Heart right ventricle (tissue), 16 donors: ENCODE data around the gene MYCBP. TPM values are rescaled to one million over a fixed set of nuclear protein-coding genes. Genes with fewer than 3 reads are reported as not detected.

Experiments used
- ATAC-seq, 8 donors: fragments of 200-7000 bp; cut with Tn5 transposase; one replicate each; pipeline ENCODE4 v1.9.1; 2020; ENCODE audit warnings: mild to moderate bottlenecking in 8 of 8, moderate library complexity in 8 of 8, moderate number of reproducible peaks in 1 of 8
- DNase-seq, 2 donors: peaks; one replicate each; pipeline ENCODE4 v3.0.0-alpha.2; 2020
- H3K27ac ChIP-seq, 10 donors: fragments of 200-600 bp; sonication (generic) in 2 of 10; one replicate each; pipeline versions ENCODE4 v1.5.0 to v1.8.0; 2020 to 2022; ENCODE audit warnings: mild to moderate bottlenecking in 3 of 10
- H3K27me3 ChIP-seq, 7 donors: fragments of 200-600 bp; one replicate each; pipeline ENCODE4 v1.8.0; 2021 to 2022; ENCODE audit warnings: mild to moderate bottlenecking in 2 of 7
- H3K36me3 ChIP-seq, 9 donors: fragments of 200-600 bp; sonication (generic) in 1 of 9; one replicate each; pipeline versions ENCODE4 v1.5.0 to v1.8.0; 2020 to 2022; ENCODE audit warnings: mild to moderate bottlenecking in 2 of 9
- H3K4me1 ChIP-seq, 9 donors: fragments of 200-600 bp; sonication (generic) in 1 of 9; one replicate each; pipeline versions ENCODE4 v1.5.0 to v1.8.0; 2020 to 2022; ENCODE audit warnings: mild to moderate bottlenecking in 4 of 9
- H3K4me3 ChIP-seq, 10 donors: fragments of 200-600 bp; sonication (generic) in 2 of 10; one replicate each; pipeline versions ENCODE4 v1.5.0 to v1.8.0; 2020 to 2022; ENCODE audit warnings: mild to moderate bottlenecking in 7 of 10, moderate library complexity in 2 of 10
- H3K9me3 ChIP-seq, 11 donors: fragments of 200-600 bp in 10 of 11; sonication (generic) in 2 of 11; one replicate each; pipeline versions ENCODE4 v1.5.0 to v1.8.0; 2013 to 2022; ENCODE audit warnings: mild to moderate bottlenecking in 2 of 11, control low read depth in 1 of 11, moderate library complexity in 1 of 11
- CTCF ChIP-seq, 9 donors: fragments of 200-600 bp; sonication (generic) in 2 of 9; IDR thresholded peaks; one replicate each; pipeline versions ENCODE4 v1.5.0 to v1.8.0; 2021 to 2022; ENCODE audit warnings: antibody characterized with exemption in 9 of 9, mild to moderate bottlenecking in 5 of 9, moderate library complexity in 1 of 9
- WGBS, 2 donors: extraction: QIAGEN DNeasy Blood & Tissue Kit; methylation state at CpG; one replicate each; pipeline ENCODE4 v1.1.7; 2013; ENCODE audit warnings: inconsistent platforms in 1 of 2; 5-methylcytosine and 5-hydroxymethylcytosine counted together
- intact Hi-C, 10 donors: fragments of 100-400 bp; cut with DNase I; formaldehyde crosslinking; loops; one replicate each; pipeline versions ENCODE4 v1.11.1 to v1.14.2; 2022
- polyA plus RNA-seq, 2 donors: library from polyadenylated mRNA; stranded (reverse); fragments of 200-250 nt; gene quantifications; one replicate each; pipeline ENCODE4 v1.2.3, GENCODE V29; 2013
- total RNA-seq, 10 donors: library from RNA; stranded (reverse); fragmentation: NEBNext Ultra II Directional in 3 of 10; extraction: Animal tissue kit (Norgen Biotek cat#: 25700) in 3 of 10; gene quantifications; one replicate each; pipeline versions ENCODE4 v1.2.1 to v1.2.4, GENCODE V29; 2021 to 2023
- donor health status: Arrhythmogenic right ventricular cardiomyopathy.
- donor health status: ischemic (EF 13 %, LVEDD 7.1; RV severe dilation, severe dysfunction).
- donor health status: healthy with polysubstance abuse.
- donor health status: DM: no; HTN: yes; CAD: no.
- donor health status: DM: no; HTN: no; CAD: no.
- donor health status: ischemic (EF 25% LVEDD 6.9; RV normal size, moderate dysfunction).
- donor health status: ischemic (EF 25% LVEDD 5.7; RV mildly dilated, moderate dysfunction).
- donor health status: healthy.
- donor health status: DM: yes; HTN: yes; CAD: no.
- donor health status: Ischemic cardiomyopathy.
- donor health status: ischemic (EF 35%, LVEDD 5.7; RV mildly dilated, moderate dysfunction).
- donor health status: nonischemic (EF 11% LVEDD 7.7; RV severe dilation, severe dysfunction).
- donor health status: DM: yes; HTN: yes; CAD: no.
- donor health status: PGD.
- donor health status: ischemic (EF 29% LVEDD 5.4; RV normal size, mild dysfunction).
- donor health status: nonischemic (EF 23%, LVEDD 6.1; RV moderate dilation, normal function).

MYCBP gene
- total and polyA plus RNA-seq, 12 donors = 3.9 to 22.8 (median 8.2) TPM

- H3K27me3 ChIP-seq = no peaks in the 10 kb centered on the region
- peaks cover 0 to 81% (median 60%) of the 10 kb centered on the region in 9 donors for H3K4me1 ChIP-seq
- peak; percentile 100 for DNase-seq
- peak within 1 kb of the TSS; percentile 74 to 98 (median 95) for H3K4me3 ChIP-seq
- TF ChIP-seq CTCF (IDR thresholded peaks at IDR 0.05) = no peak
- peaks cover 0 to 42% (median 13%) of the 10 kb centered on the region in 9 donors for H3K36me3 ChIP-seq
- intact Hi-C loops = loop anchor here in 8 of 10 donors (1.0 to 10.0 kb wide), 9 partner anchors 13 to 715 kb away; partner anchors contain the start of genes AKIRIN1 (in 5 of the 8), MYCBP (in 1 of the 8), NDUFS5 (in 1 of the 8) and PABPC4 (in 1 of the 8)
- H3K27ac ChIP-seq = peak within 1 kb of the TSS; percentile 32 to 93 (median 90)
- no peaks in the 10 kb centered on the region for H3K9me3 ChIP-seq
- WGBS, 2 donors = 0 to 1% methylated on average over 43 to 66 of the region's 70 CpGs
- peak; percentile 97 to 99 (median 98) for ATAC-seq
Measured at GRCh38 chr1:38859561-38860453, 13.3 kb downstream of the MYCBP start, which contains the start of gene RRAGC. TSS of gene RRAGC (minus strand) at chr1:38859772. CDS start at chr1:38859646, 126 bp downstream.

GRCh38 chr1:38858833-38859560 lies 14.2 kb downstream of the MYCBP start:
- ATAC-seq = peak; percentile 9 to 49 (median 16)
- Histone ChIP-seq H3K36me3 (peaks cover 0 to 42% (median 8%) of the 10 kb centered on the region in 9 donors), H3K27ac (peak overlapping the region; percentile 32 to 93 (median 90)), H3K4me1 (peaks cover 0 to 74% (median 56%) of the 10 kb centered on the region in 9 donors), H3K27me3 (no peaks in the 10 kb centered on the region), H3K9me3 (no peaks in the 10 kb centered on the region), H3K4me3 (peak overlapping the region; percentile 74 to 98 (median 95))
- TF ChIP-seq CTCF (IDR thresholded peaks at IDR 0.05) = no peak
- peak; percentile 45 to 46 for DNase-seq
- WGBS, 2 donors = 0% methylated on average over 34 to 51 of the region's 51 CpGs
- intact Hi-C loops = loop anchor here in 4 of 10 donors (1.0 to 10.0 kb wide), 4 partner anchors 14 to 233 kb away; partner anchors contain the start of genes AKIRIN1 (in 2 of the 4) and MYCBP (in 1 of the 4)

- no peak for ATAC-seq
- Histone ChIP-seq H3K4me1 (peaks cover 0 to 35% (median 17%) of the 10 kb centered on the region in 9 donors), H3K4me3 (no peak overlapping the region), H3K9me3 (no peaks in the 10 kb centered on the region), H3K27ac (no peak overlapping the region), H3K27me3 (no peaks in the 10 kb centered on the region), H3K36me3 (peaks cover 0 to 93% (median 20%) of the 10 kb centered on the region in 9 donors)
- 90 to 91% methylated on average over 4 of the region's 4 CpGs for WGBS, 2 donors
- no peak for DNase-seq
- TF ChIP-seq CTCF (IDR thresholded peaks at IDR 0.05) = no peak
- intact Hi-C loops = loop anchor here in 1 of 10 donors (10.0 kb wide), 1 partner anchor 232 kb away; no protein-coding TSS in a partner anchor
Measured at GRCh38 chr1:38852780-38853179, 20.4 kb downstream of the MYCBP start.

- DNase-seq (no peak), ATAC-seq (peak in 1 of 8 donors; percentile 38)
- H3K36me3 ChIP-seq = peaks cover 0 to 100% (median 24%) of the 10 kb centered on the region in 9 donors
- intact Hi-C loops = no loop called here
- 69 to 79% methylated on average over 1 of the region's 1 CpG for WGBS, 2 donors
- H3K4me1 ChIP-seq = peaks cover 0 to 28% (median 0%) of the 10 kb centered on the region in 9 donors
- H3K27me3 ChIP-seq = no peaks in the 10 kb centered on the region
- H3K9me3 ChIP-seq = no peaks in the 10 kb centered on the region
- H3K4me3 ChIP-seq = no peak overlapping the region
- no peak for TF ChIP-seq CTCF (IDR thresholded peaks at IDR 0.05)
- H3K27ac ChIP-seq = peak overlapping the region in 1 of 10 donors; percentile 70
Measured at GRCh38 chr1:38848071-38848470, 25.1 kb downstream of the MYCBP start.
